H1 (cell line): Measurements from ENCODE around the gene NBPF1. TPM values are rescaled to one million over a fixed set of nuclear protein-coding genes. Genes with fewer than 3 reads are reported as not detected.
"Not testable (repeated sequence)": the region's sequence is repeated elsewhere in the genome, so short reads cannot be mapped to it uniquely, and the experiment has no call there.

ENCODE experiments used
- CTCF ChIA-PET: fragments of 300-600 bp; sonication (Branson Sonifier 250); formaldehyde crosslinking; loops from one replicate; lab custom pipeline; 2021; ENCODE audit not compliant: partially characterized antibody; lab: Charles Lee
- POLR2A ChIA-PET: fragments of 300-600 bp; sonication (Branson Sonifier 250); formaldehyde crosslinking; loops from one replicate; lab custom pipeline; 2021; ENCODE audit warnings: inconsistent platforms; ENCODE audit not compliant: partially characterized antibody; lab: Charles Lee
- DNase-seq, 2 experiments: peaks; one replicate each; pipeline versions ENCODE4 v3.0.0 to v3.0.0-alpha.2; 2010 to 2022; ENCODE audit warnings: low spot score in 2 of 2, low read depth in 1 of 2, mixed read lengths in 1 of 2
- FAIRE-seq: peaks from 2 replicates; lab custom pipeline; 2011; peaks lifted over from hg19 to GRCh38; lab: Jason Lieb, UNC
- H2AFZ ChIP-seq: 2 replicates; pipeline ENCODE4 v1.8.1; 2012; ENCODE audit warnings: low read length, inconsistent platforms
- H2AK5ac ChIP-seq: 2 replicates; pipeline ENCODE4 v1.6.1; 2013; ENCODE audit warnings: low read depth, low read length
- H2BK120ac ChIP-seq: replicated peaks from 2 replicates; pipeline ENCODE3; 2013; ENCODE audit warnings: low read depth, low read length, inconsistent platforms
- H2BK12ac ChIP-seq: 2 replicates; pipeline ENCODE4 v1.6.1; 2013; ENCODE audit warnings: low read depth, low read length
- H2BK15ac ChIP-seq: 2 replicates; pipeline ENCODE4 v1.6.1; 2013; ENCODE audit warnings: low read length
- H2BK20ac ChIP-seq: 2 replicates; pipeline ENCODE4 v1.6.1; 2013; ENCODE audit warnings: low read length
- H2BK5ac ChIP-seq: 2 replicates; pipeline ENCODE4 v1.6.1; 2013; ENCODE audit warnings: low read depth, low read length
- H3K14ac ChIP-seq: 2 replicates; pipeline ENCODE4 v1.6.1; 2013; ENCODE audit warnings: inconsistent platforms; ENCODE audit not compliant: insufficient read length
- H3K18ac ChIP-seq: 2 replicates; pipeline ENCODE4 v1.6.1; 2013; ENCODE audit warnings: low read length; ENCODE audit errors: extremely low read depth
- H3K23ac ChIP-seq: 2 replicates; pipeline ENCODE4 v1.6.1; 2013; ENCODE audit warnings: inconsistent platforms; ENCODE audit not compliant: insufficient read length
- H3K23me2 ChIP-seq: 2 replicates; pipeline ENCODE4 v1.6.1; 2013; ENCODE audit warnings: low read depth, low read length
- H3K27ac ChIP-seq: 2 replicates; pipeline ENCODE4 v1.6.1; 2011; ENCODE audit warnings: low read depth, low read length, inconsistent platforms
- H3K27me3 ChIP-seq, 4 experiments: replicated peaks in 1 of 4; 1 replicate in 1 of 4; 2 replicates in 3 of 4; pipeline versions ENCODE4 v1.6.1 to v1.8.1; 2011 to 2013; ENCODE audit warnings: low read length in 3 of 4, mild to moderate bottlenecking in 3 of 4, inconsistent platforms in 2 of 4, mixed read lengths in 2 of 4, moderate library complexity in 1 of 4; ENCODE audit not compliant: control insufficient read depth in 3 of 4, insufficient read depth in 3 of 4; ENCODE audit errors: extremely low read depth in 1 of 4
- H3K36me3 ChIP-seq, 4 experiments: 2 replicates each; pipeline versions ENCODE4 v1.6.1 to v1.8.1; 2011 to 2013; ENCODE audit warnings: mild to moderate bottlenecking in 4 of 4, low read length in 3 of 4, moderate library complexity in 2 of 4, control low read depth in 1 of 4, inconsistent platforms in 1 of 4; ENCODE audit not compliant: insufficient read depth in 4 of 4, control insufficient read depth in 2 of 4
- H3K4ac ChIP-seq: replicated peaks from 2 replicates; pipeline ENCODE3; 2013; ENCODE audit warnings: low read length, low read depth, mixed read lengths, inconsistent platforms; ENCODE audit not compliant: insufficient read length
- H3K4me1 ChIP-seq, 4 experiments: replicated peaks in 1 of 4; 1 replicate in 1 of 4; 2 replicates in 3 of 4; pipeline versions ENCODE4 v1.6.1 to v1.8.1; 2011 to 2013; ENCODE audit warnings: low read length in 3 of 4, inconsistent platforms in 2 of 4, mixed read lengths in 1 of 4; ENCODE audit not compliant: insufficient read depth in 4 of 4, control insufficient read depth in 3 of 4
- H3K4me2 ChIP-seq, 2 experiments: 2 replicates each; pipeline versions ENCODE4 v1.6.1 to v1.8.1; 2011 to 2013; ENCODE audit warnings: low read depth in 2 of 2, low read length in 2 of 2, control low read depth in 1 of 2, inconsistent platforms in 1 of 2, mild to moderate bottlenecking in 1 of 2; ENCODE audit not compliant: insufficient read depth in 1 of 2
- H3K4me3 ChIP-seq, 4 experiments: fragments of 200-600, 300-600 bp in 1 of 4; sonication (generic), shearing (Covaris generic), sonication (Bioruptor Twin) in 1 of 4; 2 replicates each; pipeline versions ENCODE4 v1.5.1 to v1.8.1; 2011 to 2016; ENCODE audit warnings: low read length in 4 of 4, low read depth in 3 of 4, control low read depth in 2 of 4, inconsistent platforms in 2 of 4, mild to moderate bottlenecking in 2 of 4, mixed read lengths in 1 of 4, moderate library complexity in 1 of 4; ENCODE audit not compliant: insufficient read depth in 2 of 4; ENCODE audit errors: extremely low read depth in 1 of 4
- H3K56ac ChIP-seq: replicated peaks from 2 replicates; pipeline ENCODE3; 2013; ENCODE audit warnings: low read depth, mild to moderate bottlenecking, mixed read lengths, low read length, inconsistent platforms; ENCODE audit not compliant: insufficient read length
- H3K79me1 ChIP-seq: 2 replicates; pipeline ENCODE4 v1.6.1; 2013; ENCODE audit warnings: low read depth, low read length, control low read depth
- H3K79me2 ChIP-seq, 2 experiments: 2 replicates each; pipeline versions ENCODE4 v1.6.1 to v1.8.1; 2012 to 2013; ENCODE audit warnings: low read length in 2 of 2, mild to moderate bottlenecking in 2 of 2, inconsistent platforms in 1 of 2; ENCODE audit not compliant: insufficient read depth in 2 of 2, control insufficient read depth in 1 of 2
- H3K9ac ChIP-seq, 4 experiments: replicated peaks in 1 of 4; 1 replicate in 1 of 4; 2 replicates in 3 of 4; pipeline versions ENCODE4 v1.6.1 to v1.8.1; 2011 to 2013; ENCODE audit warnings: low read depth in 3 of 4, low read length in 3 of 4, control low read depth in 2 of 4, mild to moderate bottlenecking in 2 of 4, moderate library complexity in 2 of 4, inconsistent platforms in 1 of 4; ENCODE audit errors: extremely low read depth in 1 of 4
- H3K9me3 ChIP-seq, 2 experiments: 2 replicates each; pipeline versions ENCODE4 v1.6.1 to v1.8.1; 2012 to 2013; ENCODE audit warnings: mild to moderate bottlenecking in 2 of 2, moderate library complexity in 2 of 2, control low read depth in 1 of 2, inconsistent platforms in 1 of 2, low read depth in 1 of 2, low read length in 1 of 2, mixed read lengths in 1 of 2; ENCODE audit not compliant: insufficient read depth in 2 of 2
- H4K20me1 ChIP-seq, 2 experiments: replicated peaks in 1 of 2; 2 replicates each; pipeline versions ENCODE3 to v1.8.1; 2011 to 2013; ENCODE audit warnings: inconsistent platforms in 2 of 2, low read length in 2 of 2, mild to moderate bottlenecking in 1 of 2; ENCODE audit not compliant: insufficient read depth in 2 of 2, control insufficient read depth in 1 of 2
- H4K5ac ChIP-seq: 2 replicates; pipeline ENCODE4 v1.6.1; 2013; ENCODE audit warnings: low read length, low read depth, mixed read lengths, inconsistent platforms; ENCODE audit not compliant: insufficient read length
- H4K8ac ChIP-seq: 2 replicates; pipeline ENCODE4 v1.8.0; 2013; ENCODE audit warnings: mild to moderate bottlenecking, moderate library complexity, low read length, inconsistent platforms; ENCODE audit not compliant: insufficient read depth; ENCODE audit errors: extremely low read depth
- H4K91ac ChIP-seq: replicated peaks from 2 replicates; pipeline ENCODE3; 2013; ENCODE audit warnings: low read length, mixed read lengths, inconsistent platforms; ENCODE audit not compliant: insufficient read length
- WGBS, 2 experiments: shearing (Covaris generic) in 1 of 2; methylation state at CpG; one replicate each; pipeline versions ENCODE4 v1.1.6 to v1.1.7; 2013 to 2015; ENCODE audit warnings: low lambda C conversion rate in 2 of 2, mixed read lengths in 2 of 2, inconsistent platforms in 1 of 2, low coverage in 1 of 2, missing lambda C conversion rate in 1 of 2; ENCODE audit not compliant: insufficient replicate concordance in 2 of 2, insufficient coverage in 1 of 2, insufficient read length in 1 of 2; ENCODE audit errors: extremely low coverage in 1 of 2, missing lambda C conversion rate in 1 of 2; 5-methylcytosine and 5-hydroxymethylcytosine counted together
- polyA plus RNA-seq, 7 experiments: library from polyadenylated mRNA; depleted of rRNA in 3 of 7; stranded (reverse) in 5 of 7; unstranded in 2 of 7; fragments of >200 nt in 5 of 7; fragments of 200-250 nt in 2 of 7; gene quantifications; 1 replicate in 5 of 7; 2 replicates in 1 of 7; 4 replicates in 1 of 7; pipeline versions ENCODE4 v1.2.1 to v1.2.3, GENCODE V29; 2011 to 2013; ENCODE audit warnings: missing spikeins in 2 of 7, mixed read lengths in 2 of 7
- total RNA-seq: library from RNA; stranded (reverse); fragmentation: NEBNext Ultra II Directional; extraction: Animal tissue kit (Norgen Biotek cat#: 25700); gene quantifications from 2 replicates; pipeline ENCODE4 v1.2.1, GENCODE V29; 2021

Gene NBPF1
- total and polyA plus RNA-seq, 2 of the 8 experiments (the other 6 are each of a cell fraction or from before 2014, with no cell fraction given), result 9.6 to 19.3 TPM

DNA sequence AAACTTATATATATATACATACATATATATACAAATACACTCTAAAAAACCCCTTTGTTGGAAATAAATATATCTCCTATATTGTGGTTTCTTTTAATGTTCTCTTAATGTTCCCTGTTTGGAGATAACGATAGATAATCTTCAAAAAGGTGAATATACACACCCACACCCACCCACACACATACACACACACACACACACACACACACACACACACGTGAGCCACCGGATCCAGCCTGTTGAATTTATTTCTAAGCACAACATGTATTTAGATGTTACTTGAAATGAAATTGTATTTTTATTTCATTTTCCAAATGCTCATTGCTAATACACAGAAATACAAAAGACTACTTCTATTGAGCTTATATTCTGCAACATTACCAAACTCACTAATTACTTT is 14.0 kb downstream of the NBPF1 start:
- H2AK5ac ChIP-seq, H4K8ac ChIP-seq, H3K23ac ChIP-seq, DNase-seq, H4K20me1 ChIP-seq, H4K91ac ChIP-seq, H2BK12ac ChIP-seq, H3K27me3 ChIP-seq, H3K4me3 ChIP-seq, H3K56ac ChIP-seq, H2BK120ac ChIP-seq, H3K4me2 ChIP-seq, H3K36me3 ChIP-seq, H3K79me1 ChIP-seq, H3K18ac ChIP-seq, H2AFZ ChIP-seq, H2BK15ac ChIP-seq, H3K27ac ChIP-seq, H3K14ac ChIP-seq, H3K9ac ChIP-seq, H3K4ac ChIP-seq, H3K4me1 ChIP-seq, H2BK5ac ChIP-seq, H3K23me2 ChIP-seq, H4K5ac ChIP-seq, H2BK20ac ChIP-seq, H3K79me2 ChIP-seq, FAIRE-seq, H3K9me3 ChIP-seq: not testable (repeated sequence)
- 95% methylated on average over 3 of the region's 3 CpGs; no CpG with 5 or more reads in 1 of the 2 experiments for WGBS, 2 experiments
- POLR2A ChIA-PET, result interaction anchor here (1.4 kb wide), 1 partner anchor 13 kb away, joined by 4 read pairs; the partner anchor contains the start of gene NBPF1
- CTCF ChIA-PET, result interaction anchor here (0.7 to 2.6 kb wide), 5 partner anchors 9 to 1918 kb away, joined by 3 to 19 read pairs (median 6); no protein-coding TSS in a partner anchor

DNA sequence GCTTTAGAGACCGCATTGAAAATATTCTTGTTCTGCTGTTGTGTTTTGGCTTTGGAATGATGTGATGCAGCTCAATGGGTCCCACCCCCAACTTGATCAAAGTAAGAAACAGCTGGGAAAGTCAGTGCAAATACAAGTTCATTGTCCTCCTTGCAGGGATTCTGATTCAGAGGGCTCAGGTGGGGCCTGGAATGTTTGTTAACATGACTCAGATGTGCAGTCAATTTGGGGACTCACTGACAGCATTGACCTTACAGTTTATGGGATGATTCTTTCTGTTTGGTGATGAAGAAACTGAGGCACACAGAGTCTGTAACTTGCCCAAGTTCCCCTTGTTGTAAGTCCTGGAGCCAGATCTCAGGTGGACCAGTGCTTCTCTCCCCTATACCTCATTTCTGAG is 18.1 kb downstream of the NBPF1 start:
- not testable (repeated sequence) for H4K91ac ChIP-seq, H2AFZ ChIP-seq, H2BK20ac ChIP-seq, H3K4ac ChIP-seq, H4K8ac ChIP-seq, H3K36me3 ChIP-seq, H3K4me2 ChIP-seq, H2BK5ac ChIP-seq, H3K9me3 ChIP-seq, H3K4me3 ChIP-seq, H3K27me3 ChIP-seq, H3K23ac ChIP-seq, H2BK15ac ChIP-seq, H3K79me2 ChIP-seq, H3K79me1 ChIP-seq, FAIRE-seq, H2BK120ac ChIP-seq, H3K27ac ChIP-seq, H3K18ac ChIP-seq, H2AK5ac ChIP-seq, H3K56ac ChIP-seq, H3K9ac ChIP-seq, H2BK12ac ChIP-seq, H3K14ac ChIP-seq, H3K23me2 ChIP-seq, H4K20me1 ChIP-seq, H3K4me1 ChIP-seq, H4K5ac ChIP-seq
- peak in 1 of 2 experiments; percentile 32 for DNase-seq
- ChIA-PET CTCF (interaction anchor here (0.8 to 2.0 kb wide), 7 partner anchors 8 to 108 kb away, joined by 3 to 6 read pairs (median 3); no protein-coding TSS in a partner anchor), POLR2A (interaction anchor here (0.6 to 1.8 kb wide), 3 partner anchors 10 to 304 kb away, joined by 3 to 5 read pairs (median 3); partner anchors contain the start of gene NBPF1)
- WGBS, 2 experiments, result 95% methylated on average over 1 of the region's 1 CpG; no CpG with 5 or more reads in 1 of the 2 experiments
